Measurements from ENCODE around the gene BTN1A1.
A peak's percentile ranks its signal among the peaks of the same experiment; 100 is the strongest.

DNA sequence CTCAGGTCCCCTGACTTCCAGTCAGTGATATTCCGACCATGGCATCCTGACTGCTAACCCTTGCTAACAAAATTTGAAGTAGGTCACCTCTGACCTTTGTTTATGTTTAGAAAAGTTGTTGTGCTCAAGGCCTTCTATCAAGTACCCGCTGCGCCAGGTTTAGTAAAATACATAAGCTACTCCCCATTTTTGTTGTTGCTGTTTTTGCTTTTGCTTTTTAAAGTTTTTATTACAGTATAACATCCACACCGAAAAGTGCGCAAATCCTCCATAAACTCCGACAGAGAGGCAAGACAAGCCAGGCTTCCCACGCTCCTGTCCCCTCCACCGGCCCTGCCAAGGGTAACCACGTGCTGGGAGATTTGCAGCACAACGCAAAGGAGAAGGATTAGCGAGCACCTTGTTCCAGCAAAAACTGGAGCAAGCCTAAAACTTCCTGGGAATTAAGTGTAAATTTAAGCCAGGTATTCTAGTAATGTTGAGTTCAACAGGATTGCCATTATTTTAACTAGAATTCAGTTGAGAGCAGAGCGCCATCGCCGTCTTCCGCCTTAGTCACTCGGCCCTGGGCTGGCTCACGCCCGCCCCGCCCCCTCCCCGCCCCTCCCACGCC, 20.2 kb downstream of the BTN1A1 start:
- TF ChIP-seq POLR2A (IDR thresholded peaks at IDR 0.05; ENCODE audit: low read depth, low read length) (no peak), POLR2AphosphoS5 (IDR thresholded peaks at IDR 0.05; ENCODE audit: low read depth, low read length) (no peak), SPI1 (IDR thresholded peaks at IDR 0.05; ENCODE audit: low read depth, low read length) (no peak), TAF1 (IDR thresholded peaks at IDR 0.05; ENCODE audit: low read depth, low read length) (0 out of 2 replicates have a peak, but pooled peaks have one; percentile 50), PAX5 (IDR thresholded peaks at IDR 0.05; ENCODE audit: insufficient read depth, low read length, severe bottlenecking) (no peak)
